Stimulated activated CD4-positive, alpha-beta T cell treated with anti-CD3 and anti-CD28 coated beads, TNF-alpha, amount 100 ng/mL, for 24 hours (primary cell): ENCODE measurements around the gene APBA1.

Experiments used
- DNase-seq, 3 experiments: peaks; one replicate each; pipeline ENCODE4 v3.0.0-alpha.2; 2020; ENCODE audit warnings: low read depth in 3 of 3

APBA1 gene

DNA sequence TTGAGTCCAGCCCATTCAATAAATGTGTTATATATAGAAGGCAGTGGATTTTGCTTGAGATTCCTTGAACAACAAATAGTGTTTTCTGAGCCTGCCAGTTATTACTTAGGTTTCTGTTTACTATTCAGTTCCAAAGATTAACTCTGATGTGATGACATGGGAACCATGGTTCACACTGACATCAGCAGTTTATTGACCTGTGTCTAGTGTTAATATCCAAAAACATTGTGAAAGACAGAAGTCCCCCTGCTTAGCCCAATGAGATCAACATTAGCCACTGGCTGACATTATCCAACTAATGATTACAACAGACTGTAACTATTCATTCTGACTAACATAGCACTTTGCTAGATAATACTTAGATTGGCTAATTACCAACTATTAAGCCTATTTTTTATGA is 14.9 kb downstream of the APBA1 start:
- DNase-seq = no peak

DNA sequence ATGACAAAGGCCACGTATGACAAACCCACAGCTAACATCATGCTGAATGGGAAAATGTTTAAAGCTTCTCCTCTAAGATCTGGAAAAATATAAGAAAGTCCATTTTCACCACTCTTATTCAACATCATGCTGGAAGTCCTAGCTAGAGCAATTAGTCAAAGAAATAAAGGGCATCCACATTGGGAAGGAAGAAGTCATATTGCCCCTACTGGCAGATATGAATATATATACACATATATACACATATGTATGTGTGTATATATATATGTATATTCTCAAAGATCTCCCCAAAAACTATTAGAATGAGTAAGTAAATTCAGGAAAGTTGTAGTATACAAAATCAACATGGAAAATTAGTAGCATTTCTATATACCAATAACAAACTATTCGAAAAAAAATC is 17.1 kb downstream of the APBA1 start:
- no peak for DNase-seq

DNA sequence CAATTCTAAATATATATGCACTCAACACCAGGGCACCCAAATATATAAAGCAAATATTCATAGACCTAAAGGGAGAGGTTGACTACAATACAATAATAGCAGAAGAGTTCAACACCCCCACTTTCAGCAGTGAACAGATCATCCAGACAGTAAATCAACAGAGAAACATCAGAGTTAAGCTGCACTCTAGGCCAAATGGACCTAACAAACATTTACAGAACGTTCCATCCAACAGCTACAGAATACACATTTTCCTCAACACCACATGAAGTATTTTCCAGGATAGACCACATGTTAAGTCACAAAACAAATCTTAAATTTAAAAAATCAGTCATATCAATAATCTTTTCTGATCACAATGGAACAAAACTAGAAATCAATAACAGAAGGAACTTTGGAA is 18.9 kb downstream of the APBA1 start:
- no peak for DNase-seq

GRCh38 chr9:69649566-69650250 is 22.5 kb downstream of the APBA1 start:
- DNase-seq = no peak

- DNase-seq = no peak
These were observed 24.4 kb downstream of the APBA1 start for GRCh38 chr9:69647804-69648203.

DNA sequence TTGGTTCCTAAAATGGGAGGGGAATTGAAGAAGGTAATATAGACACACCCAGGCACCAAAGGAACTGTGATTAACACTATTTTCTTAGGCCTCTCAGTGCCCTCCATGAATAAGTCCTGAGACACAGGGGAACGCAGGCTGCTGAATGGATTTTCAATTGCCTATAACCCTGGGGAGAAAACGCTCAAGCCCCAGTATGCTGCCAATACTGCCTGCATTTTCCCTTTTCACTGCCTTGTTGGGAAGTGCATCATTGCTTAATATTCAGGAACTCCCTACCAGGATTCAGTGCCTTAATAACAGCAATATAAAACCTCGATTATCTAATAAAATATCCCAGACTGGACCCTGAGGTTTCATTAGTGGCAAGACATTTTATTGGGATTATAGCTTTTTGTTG is 25.4 kb downstream of the APBA1 start:
- DNase-seq = no peak

DNA sequence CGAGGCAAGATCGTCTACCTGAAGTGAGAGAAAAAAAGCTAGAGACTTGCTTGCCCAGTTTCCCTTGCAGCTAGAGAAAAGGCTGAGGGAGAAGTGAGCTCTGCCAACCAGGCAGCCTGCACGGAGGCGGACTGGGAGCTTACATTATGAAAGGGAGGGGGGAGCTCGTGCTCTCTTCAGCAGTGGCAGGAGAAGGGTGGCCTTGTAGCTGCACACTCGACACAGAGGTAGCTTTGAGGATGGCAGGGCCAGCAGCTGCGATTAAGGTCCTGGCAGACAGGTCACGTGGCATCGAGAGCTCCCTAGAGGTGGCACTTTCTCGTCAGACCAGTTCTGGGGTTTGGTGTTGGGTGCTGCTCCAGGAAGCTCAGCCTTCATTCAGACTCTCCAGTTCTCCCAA is 26.7 kb downstream of the APBA1 start:
- no peak for DNase-seq

GRCh38 chr9:69643098-69643497 is 29.1 kb downstream of the APBA1 start:
- no peak for DNase-seq

GRCh38 chr9:69637817-69638200 is 34.4 kb downstream of the APBA1 start:
- DNase-seq = no peak

- DNase-seq = no peak
These were observed 34.9 kb downstream of the APBA1 start for GRCh38 chr9:69637193-69637816.

DNA sequence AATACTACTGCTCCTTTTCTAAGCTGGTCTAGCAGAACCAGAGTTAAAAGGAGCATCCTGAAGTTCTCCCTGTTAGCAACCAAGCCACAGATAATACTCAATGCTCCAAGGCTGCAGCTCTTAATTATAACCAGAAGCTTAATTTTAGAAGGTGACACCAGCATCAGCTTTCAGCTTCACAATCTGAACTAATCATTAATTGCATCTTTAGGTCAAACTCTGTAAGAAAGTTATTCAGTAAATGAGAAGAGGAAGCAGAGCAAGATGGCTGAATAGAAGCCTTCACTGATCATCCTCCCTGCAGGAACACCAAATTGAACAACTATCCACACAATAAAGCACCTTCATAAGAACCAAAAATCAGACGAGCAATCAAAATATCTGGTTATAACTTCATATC is 38.5 kb downstream of the APBA1 start:
- DNase-seq = no peak

- DNase-seq = no peak
These were observed 39.4 kb downstream of the APBA1 start for GRCh38 chr9:69632768-69633167.

GRCh38 chr9:69627281-69627680 is 44.9 kb downstream of the APBA1 start:
- DNase-seq = no peak

- no peak for DNase-seq
These were observed 48.9 kb downstream of the APBA1 start for GRCh38 chr9:69623276-69623675.

DNA sequence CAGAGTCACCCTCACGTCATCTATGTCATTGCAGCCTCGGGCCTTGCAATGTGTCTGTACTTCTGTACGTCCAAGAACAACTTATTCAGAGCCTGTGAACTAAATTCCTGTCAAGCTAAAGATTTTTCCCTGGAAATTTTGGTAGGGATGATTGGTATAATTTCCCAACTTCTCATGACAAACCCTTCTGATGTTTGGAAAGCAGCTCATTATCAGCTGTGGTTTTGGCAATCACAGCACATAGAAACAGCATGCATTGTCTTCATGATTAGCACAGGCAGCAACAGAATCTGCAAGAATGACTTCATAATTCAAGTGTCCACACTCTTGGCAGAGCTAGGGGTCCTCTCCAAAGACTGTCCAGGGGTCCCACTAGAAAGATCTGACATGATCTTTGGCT is 49.5 kb downstream of the APBA1 start:
- DNase-seq = no peak

DNA sequence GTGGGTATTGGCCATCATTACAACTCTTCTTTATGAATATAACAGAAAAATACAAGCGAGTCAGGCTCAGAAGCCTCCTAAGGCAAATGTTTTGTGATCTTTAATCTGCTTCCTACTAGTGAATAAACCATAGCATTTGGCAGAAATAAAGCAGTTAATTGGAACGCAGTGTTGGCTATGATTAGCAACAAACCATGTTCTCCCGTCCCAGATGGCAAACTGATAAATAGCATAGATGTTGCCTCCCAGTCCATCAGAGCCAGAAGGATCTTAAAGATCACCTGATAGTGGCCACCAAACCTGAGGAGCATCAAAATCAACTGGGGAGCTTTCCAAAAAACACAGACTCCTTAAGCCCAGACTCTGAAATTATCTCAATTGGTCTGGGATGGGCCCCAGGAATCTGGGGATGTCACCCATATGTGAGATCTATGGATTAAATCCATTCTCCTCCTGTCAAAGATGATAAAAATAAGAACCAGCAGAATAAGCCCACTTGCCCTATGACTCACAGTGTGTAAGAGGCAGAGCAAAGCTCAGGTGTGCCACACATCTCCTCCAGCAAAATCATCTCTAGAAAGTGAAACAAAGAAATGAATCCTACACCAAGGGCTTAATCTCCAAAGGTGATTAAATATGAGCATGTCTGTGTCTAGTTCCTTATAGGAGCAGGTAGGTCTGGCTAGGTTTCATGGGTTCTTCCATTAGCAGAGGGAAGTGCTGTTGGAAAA is 50.3 kb downstream of the APBA1 start:
- no peak for DNase-seq

DNA sequence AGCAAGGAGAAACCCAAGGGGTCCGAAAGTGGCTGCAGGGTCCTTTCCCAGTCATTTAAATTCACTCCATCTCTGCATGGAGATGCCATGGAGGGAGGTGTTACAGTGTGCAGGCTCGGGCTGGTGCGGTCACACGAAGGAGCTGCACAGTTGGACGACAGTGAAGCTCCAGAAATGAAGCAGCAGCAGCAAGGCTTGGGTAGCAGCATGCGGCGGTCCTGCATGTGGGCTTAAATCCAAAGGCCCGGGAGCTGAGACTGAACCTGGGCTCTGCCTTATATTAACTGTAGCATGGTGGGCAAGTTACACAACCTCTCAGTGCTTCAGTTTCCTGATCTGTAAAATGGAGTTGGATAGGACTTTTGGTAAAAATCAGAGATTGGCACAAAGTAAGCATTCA is 51.4 kb downstream of the APBA1 start:
- no peak for DNase-seq

- DNase-seq = no peak
These were observed 52.9 kb downstream of the APBA1 start for GRCh38 chr9:69619233-69619632.

DNA sequence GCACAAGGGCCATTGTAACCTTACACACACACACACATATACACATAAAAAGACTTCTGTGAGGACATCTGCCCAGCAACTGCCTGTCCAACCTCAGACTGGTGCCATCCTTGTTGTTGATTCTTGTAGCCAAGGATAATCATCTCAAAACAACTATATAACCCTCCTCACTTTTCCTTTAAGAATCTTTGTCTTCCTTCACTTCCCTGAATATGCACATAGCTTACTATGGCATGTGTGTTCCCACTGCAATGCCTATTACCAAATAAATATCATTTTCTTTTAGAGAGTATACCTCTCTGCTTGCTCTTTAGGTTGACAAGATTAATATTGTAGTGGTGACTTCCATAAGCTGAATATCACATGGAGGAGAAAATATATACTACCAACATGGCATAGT is 55.2 kb downstream of the APBA1 start:
- DNase-seq = no peak

DNA sequence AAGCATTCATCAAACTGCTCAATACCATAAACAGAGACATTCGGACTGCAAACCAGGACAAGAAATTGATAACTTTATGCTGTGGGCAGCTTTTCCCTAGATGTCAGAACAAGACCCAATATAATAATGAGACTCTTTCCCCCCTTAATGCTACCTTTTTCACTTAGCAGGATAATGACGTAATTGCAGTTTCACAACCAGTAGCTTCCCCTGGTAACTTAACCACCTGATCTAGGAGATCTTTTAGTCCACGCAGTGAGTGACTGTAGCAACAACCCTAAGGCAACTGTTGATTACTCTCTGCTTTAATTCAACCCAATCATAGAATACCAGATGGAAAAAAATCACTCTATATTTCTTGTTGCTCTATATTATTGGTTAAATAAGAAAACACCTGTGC is 56.3 kb downstream of the APBA1 start:
- DNase-seq = no peak

DNA sequence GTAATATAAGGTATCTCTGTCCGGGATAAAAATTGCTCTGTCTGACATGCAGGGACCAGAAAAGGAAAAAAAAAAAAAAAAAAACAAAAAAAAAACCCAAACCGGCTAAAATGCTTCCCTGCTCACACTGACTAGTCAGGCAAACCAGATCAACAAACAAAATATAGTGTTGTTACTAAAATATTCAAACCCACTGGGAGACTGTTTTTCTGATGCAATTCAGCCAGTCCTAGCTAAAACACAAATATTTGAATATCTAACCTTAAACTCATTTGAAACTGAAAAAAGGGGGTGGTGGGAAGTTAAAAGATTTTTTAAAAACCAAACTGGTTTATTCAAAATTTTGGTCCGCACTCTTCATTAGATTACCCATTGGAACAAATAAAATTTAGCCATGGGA is 61.0 kb downstream of the APBA1 start:
- DNase-seq = no peak

GRCh38 chr9:69609156-69609555 is 63.0 kb downstream of the APBA1 start:
- DNase-seq = no peak

DNA sequence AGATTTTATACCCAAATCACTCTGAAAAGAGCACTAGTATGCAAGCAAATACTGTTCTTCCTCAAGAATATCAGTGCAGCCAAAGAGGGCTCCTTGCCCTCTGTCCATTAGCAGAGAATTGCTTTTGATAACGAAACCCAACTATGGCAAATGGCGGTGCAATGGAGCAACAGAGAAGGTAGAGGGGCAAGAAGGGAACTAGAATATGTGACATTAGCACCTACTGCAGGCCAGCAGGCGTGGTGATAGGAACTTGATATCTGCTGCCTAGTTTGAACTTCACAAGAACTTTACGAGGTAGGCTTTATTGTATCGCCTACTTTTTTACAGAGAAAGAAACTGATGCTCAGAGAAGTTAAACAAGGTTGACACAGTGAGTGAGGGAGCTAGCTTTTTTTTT is 66.1 kb downstream of the APBA1 start:
- no peak for DNase-seq
